SK-N-SH treated with all-trans-retinoic acid at 6 μM for 48 hours (cell line): ENCODE measurements around the gene VAV3.
A peak's percentile ranks its signal among the peaks of the same experiment; 100 is the strongest.

Experiments used
- ATAC-seq: fragments of 200-7000 bp; cut with Tn5 transposase; 3 replicates; pipeline ENCODE4 v1.9.1; 2020; ENCODE audit warnings: mild to moderate bottlenecking, moderate library complexity
- ARNTL ChIP-seq: fragments of 450-650 bp; formaldehyde crosslinking; IDR thresholded peaks from 2 replicates; pipeline ENCODE4 v1.5.0; 2020; ENCODE audit warnings: low read depth, mild to moderate bottlenecking, moderate library complexity, borderline replicate concordance
- BACH2 ChIP-seq: fragments of 250-450 bp; sonication (Bioruptor Pico); IDR thresholded peaks from 2 replicates; pipeline ENCODE4 v1.9.0; 2021; ENCODE audit warnings: mild to moderate bottlenecking, borderline replicate concordance
- CSDC2 ChIP-seq: fragments of 250-450 bp; sonication (Bioruptor Pico); IDR thresholded peaks from 2 replicates; pipeline ENCODE4 v1.5.0; 2020; ENCODE audit warnings: mild to moderate bottlenecking, moderate library complexity
- CSRNP3 ChIP-seq: fragments of 250-450 bp; sonication (Bioruptor Pico); IDR thresholded peaks from 2 replicates; pipeline ENCODE4 v1.5.1; 2021; ENCODE audit warnings: mild to moderate bottlenecking, moderate library complexity
- ESRRG ChIP-seq: fragments of 250-450 bp; sonication (Bioruptor Pico); IDR thresholded peaks from 2 replicates; pipeline ENCODE4 v1.6.1; 2021; ENCODE audit warnings: mild to moderate bottlenecking
- ISL1 ChIP-seq: fragments of 250-450 bp; sonication (Bioruptor Pico); IDR thresholded peaks from 2 replicates; pipeline ENCODE4 v2.1.2; 2022; ENCODE audit warnings: mild to moderate bottlenecking, moderate library complexity
- OSR1 ChIP-seq: fragments of 250-450 bp; sonication (Bioruptor Pico); IDR thresholded peaks from 2 replicates; pipeline ENCODE4 v1.8.0; 2022; ENCODE audit warnings: moderate library complexity, mild to moderate bottlenecking, inconsistent platforms
- PPARA ChIP-seq: fragments of 250-450 bp; sonication (Bioruptor Pico); IDR thresholded peaks from 2 replicates; pipeline ENCODE4 v1.5.0; 2020; ENCODE audit warnings: mild to moderate bottlenecking, borderline replicate concordance
- RARB ChIP-seq: fragments of 250-450 bp; sonication (Bioruptor Pico); IDR thresholded peaks from 2 replicates; pipeline ENCODE4 v1.8.0; 2021; ENCODE audit warnings: mild to moderate bottlenecking, moderate library complexity
- SNAI2 ChIP-seq: fragments of 250-450 bp; sonication (Bioruptor Pico); IDR thresholded peaks from 2 replicates; pipeline ENCODE4 v1.5.0; 2020; ENCODE audit warnings: mild to moderate bottlenecking, moderate library complexity
- TCF4 ChIP-seq: fragments of 250-450 bp; sonication (Bioruptor Pico); IDR thresholded peaks from 2 replicates; pipeline ENCODE4 v1.8.0; 2021; ENCODE audit warnings: mild to moderate bottlenecking, moderate library complexity, borderline replicate concordance
- TOX ChIP-seq: fragments of 250-450 bp; sonication (Bioruptor Pico); IDR thresholded peaks from 2 replicates; pipeline ENCODE4 v1.8.0; 2021; ENCODE audit warnings: mild to moderate bottlenecking, moderate library complexity, borderline replicate concordance
- TSHZ2 ChIP-seq: fragments of 250-450 bp; sonication (Bioruptor Pico); IDR thresholded peaks from 2 replicates; pipeline ENCODE4 v1.5.0; 2020; ENCODE audit warnings: mild to moderate bottlenecking, moderate library complexity
- ZFP3 ChIP-seq: fragments of 250-450 bp; sonication (Bioruptor Pico); IDR thresholded peaks from 2 replicates; pipeline ENCODE4 v1.5.0; 2020; ENCODE audit warnings: mild to moderate bottlenecking, moderate library complexity
- ZFP30 ChIP-seq: fragments of 450-650 bp; formaldehyde crosslinking; IDR thresholded peaks from 2 replicates; pipeline ENCODE4 v1.5.0; 2022; ENCODE audit warnings: mild to moderate bottlenecking, moderate library complexity
- ZNF565 ChIP-seq: fragments of 450-650 bp; formaldehyde crosslinking; conservative IDR thresholded peaks from 2 replicates; pipeline ENCODE4 v1.5.0; 2020; ENCODE audit warnings: low read depth, mild to moderate bottlenecking, moderate library complexity
- ZNF70 ChIP-seq: fragments of 450-650 bp; formaldehyde crosslinking; IDR thresholded peaks from 2 replicates; pipeline ENCODE4 v1.5.0; 2020; ENCODE audit warnings: mild to moderate bottlenecking, moderate library complexity
- ZNF8 ChIP-seq: fragments of 450-650 bp; formaldehyde crosslinking; IDR thresholded peaks from 2 replicates; pipeline ENCODE4 v1.5.0; 2020; ENCODE audit warnings: mild to moderate bottlenecking, moderate library complexity
- TF ChIP-seq, protein P1 (sequence below): fragments of 250-450 bp; sonication (Bioruptor Pico); IDR thresholded peaks from 2 replicates; pipeline ENCODE4 v1.8.0; 2020; ENCODE audit warnings: mild to moderate bottlenecking, moderate library complexity, borderline replicate concordance
- TF ChIP-seq, protein P2 (sequence below): fragments of 250-450 bp; sonication (Bioruptor Pico); IDR thresholded peaks from 2 replicates; pipeline ENCODE4 v1.8.0; 2021; ENCODE audit warnings: low read depth, mild to moderate bottlenecking, moderate library complexity, borderline replicate concordance
- TF ChIP-seq, protein P3 (sequence below): fragments of 250-450 bp; sonication (Bioruptor Pico); IDR thresholded peaks from 2 replicates; pipeline ENCODE4 v1.5.1; 2020; ENCODE audit warnings: low read depth, mild to moderate bottlenecking, moderate library complexity

The VAV3 gene

GRCh38 chr1:107574044-107574443 lies 390.9 kb downstream of the VAV3 start:
- no peak for ATAC-seq
- no peak for TF ChIP-seq TSHZ2 (CRISPR knock-in tag)
- TF ChIP-seq CSDC2, result no peak
- TF ChIP-seq ZNF70, result no peak
- TF ChIP-seq SNAI2 (CRISPR knock-in tag), result no peak
- TF ChIP-seq CSRNP3 (CRISPR knock-in tag), result no peak
- TF ChIP-seq ZNF8, result no peak
- TF ChIP-seq BACH2 (CRISPR knock-in tag), result no peak
- no peak for TF ChIP-seq ZFP3 (CRISPR knock-in tag)
- no peak for TF ChIP-seq ESRRG (CRISPR knock-in tag)
- no peak for TF ChIP-seq ZNF565 (CRISPR knock-in tag)
- no peak for TF ChIP-seq RARB (CRISPR knock-in tag)
- no peak for TF ChIP-seq ZFP30 (CRISPR knock-in tag)
- TF ChIP-seq, protein P1, sequence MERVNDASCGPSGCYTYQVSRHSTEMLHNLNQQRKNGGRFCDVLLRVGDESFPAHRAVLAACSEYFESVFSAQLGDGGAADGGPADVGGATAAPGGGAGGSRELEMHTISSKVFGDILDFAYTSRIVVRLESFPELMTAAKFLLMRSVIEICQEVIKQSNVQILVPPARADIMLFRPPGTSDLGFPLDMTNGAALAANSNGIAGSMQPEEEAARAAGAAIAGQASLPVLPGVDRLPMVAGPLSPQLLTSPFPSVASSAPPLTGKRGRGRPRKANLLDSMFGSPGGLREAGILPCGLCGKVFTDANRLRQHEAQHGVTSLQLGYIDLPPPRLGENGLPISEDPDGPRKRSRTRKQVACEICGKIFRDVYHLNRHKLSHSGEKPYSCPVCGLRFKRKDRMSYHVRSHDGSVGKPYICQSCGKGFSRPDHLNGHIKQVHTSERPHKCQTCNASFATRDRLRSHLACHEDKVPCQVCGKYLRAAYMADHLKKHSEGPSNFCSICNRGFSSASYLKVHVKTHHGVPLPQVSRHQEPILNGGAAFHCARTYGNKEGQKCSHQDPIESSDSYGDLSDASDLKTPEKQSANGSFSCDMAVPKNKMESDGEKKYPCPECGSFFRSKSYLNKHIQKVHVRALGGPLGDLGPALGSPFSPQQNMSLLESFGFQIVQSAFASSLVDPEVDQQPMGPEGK, result no peak
- no peak for TF ChIP-seq TCF4
- TF ChIP-seq, protein P2, sequence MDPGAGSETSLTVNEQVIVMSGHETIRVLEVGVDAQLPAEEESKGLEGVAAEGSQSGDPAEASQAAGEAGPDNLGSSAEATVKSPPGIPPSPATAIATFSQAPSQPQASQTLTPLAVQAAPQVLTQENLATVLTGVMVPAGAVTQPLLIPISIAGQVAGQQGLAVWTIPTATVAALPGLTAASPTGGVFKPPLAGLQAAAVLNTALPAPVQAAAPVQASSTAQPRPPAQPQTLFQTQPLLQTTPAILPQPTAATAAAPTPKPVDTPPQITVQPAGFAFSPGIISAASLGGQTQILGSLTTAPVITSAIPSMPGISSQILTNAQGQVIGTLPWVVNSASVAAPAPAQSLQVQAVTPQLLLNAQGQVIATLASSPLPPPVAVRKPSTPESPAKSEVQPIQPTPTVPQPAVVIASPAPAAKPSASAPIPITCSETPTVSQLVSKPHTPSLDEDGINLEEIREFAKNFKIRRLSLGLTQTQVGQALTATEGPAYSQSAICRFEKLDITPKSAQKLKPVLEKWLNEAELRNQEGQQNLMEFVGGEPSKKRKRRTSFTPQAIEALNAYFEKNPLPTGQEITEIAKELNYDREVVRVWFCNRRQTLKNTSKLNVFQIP (CRISPR knock-in tag), result no peak
- TF ChIP-seq TOX, result no peak
- TF ChIP-seq PPARA (CRISPR knock-in tag), result no peak
- TF ChIP-seq OSR1 (CRISPR knock-in tag), result no peak

- ATAC-seq, result no peak
- peak; percentile 80 for TF ChIP-seq ISL1 (CRISPR knock-in tag)
- TF ChIP-seq BACH2 (CRISPR knock-in tag), result no peak
- no peak for TF ChIP-seq ZNF565 (CRISPR knock-in tag)
- no peak for TF ChIP-seq ESRRG (CRISPR knock-in tag)
- TF ChIP-seq TOX, result no peak
- no peak for TF ChIP-seq SNAI2 (CRISPR knock-in tag)
- peak; percentile 77 for TF ChIP-seq ZNF70
- TF ChIP-seq, all 23 proteins: peak for 2
Observed at GRCh38 chr1:107572674-107573211, 392.2 kb downstream of the VAV3 start.

DNA sequence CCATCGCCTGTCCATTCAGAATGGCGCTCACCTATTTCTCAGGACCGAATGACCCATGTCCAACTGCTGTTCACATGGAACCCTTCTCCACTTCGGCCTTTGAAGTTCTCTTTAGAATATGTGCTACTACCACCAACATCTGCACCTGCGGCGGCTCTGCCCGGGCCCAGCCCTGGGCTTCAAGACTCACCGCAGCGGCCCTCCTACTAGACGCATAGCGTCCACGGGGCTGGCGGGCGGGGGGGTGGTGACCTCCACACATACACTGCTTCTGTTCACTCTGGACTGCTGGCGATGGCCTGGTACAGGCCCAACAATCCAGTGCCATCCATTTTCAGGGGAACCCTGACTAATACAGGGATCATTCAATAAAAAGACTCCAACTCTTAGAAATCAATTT lies 394.2 kb downstream of the VAV3 start:
- no peak for ATAC-seq
- TF ChIP-seq ZNF70 (no peak), ARNTL (CRISPR knock-in tag) (no peak), OSR1 (CRISPR knock-in tag) (no peak), TSHZ2 (CRISPR knock-in tag) (no peak)
- TF ChIP-seq, protein P3, sequence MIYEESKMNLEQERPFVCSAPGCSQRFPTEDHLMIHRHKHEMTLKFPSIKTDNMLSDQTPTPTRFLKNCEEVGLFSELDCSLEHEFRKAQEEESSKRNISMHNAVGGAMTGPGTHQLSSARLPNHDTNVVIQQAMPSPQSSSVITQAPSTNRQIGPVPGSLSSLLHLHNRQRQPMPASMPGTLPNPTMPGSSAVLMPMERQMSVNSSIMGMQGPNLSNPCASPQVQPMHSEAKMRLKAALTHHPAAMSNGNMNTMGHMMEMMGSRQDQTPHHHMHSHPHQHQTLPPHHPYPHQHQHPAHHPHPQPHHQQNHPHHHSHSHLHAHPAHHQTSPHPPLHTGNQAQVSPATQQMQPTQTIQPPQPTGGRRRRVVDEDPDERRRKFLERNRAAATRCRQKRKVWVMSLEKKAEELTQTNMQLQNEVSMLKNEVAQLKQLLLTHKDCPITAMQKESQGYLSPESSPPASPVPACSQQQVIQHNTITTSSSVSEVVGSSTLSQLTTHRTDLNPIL (CRISPR knock-in tag), result no peak
